Kidney epithelial cell (primary cell): ENCODE data around the gene STARD4. TPM values are rescaled to one million over a fixed set of nuclear protein-coding genes. Genes with fewer than 3 reads are reported as not detected.

ENCODE experiments used
- DNase-seq: peaks from one replicate; pipeline ENCODE4 v3.0.0-alpha.2; 2010; ENCODE audit warnings: low read depth
- H3K27me3 ChIP-seq: 2 replicates; pipeline ENCODE4 v1.6.0; 2011; ENCODE audit warnings: low read length; ENCODE audit not compliant: control insufficient read depth, insufficient read depth
- H3K36me3 ChIP-seq: 2 replicates; pipeline ENCODE4 v1.5.1; 2011; ENCODE audit warnings: low read length; ENCODE audit not compliant: control insufficient read depth, insufficient read depth
- H3K4me3 ChIP-seq: 2 replicates; pipeline ENCODE4 v1.5.1; 2011; ENCODE audit warnings: low read depth, mild to moderate bottlenecking, control low read depth, low read length
- CTCF ChIP-seq: IDR thresholded peaks from 2 replicates; pipeline ENCODE4 v1.5.1; 2011; ENCODE audit warnings: mild to moderate bottlenecking, moderate library complexity, low read length, control low read depth, inconsistent platforms; ENCODE audit not compliant: insufficient read depth, poor library complexity, severe bottlenecking
- total RNA-seq: library from RNA; depleted of rRNA; stranded (reverse); fragments of >200 nt; gene quantifications from 2 replicates; pipeline ENCODE4 v1.2.3, GENCODE V29; 2015

STARD4 gene
- total RNA-seq, 1 donor from 2014 or later = 56.1 TPM

DNA sequence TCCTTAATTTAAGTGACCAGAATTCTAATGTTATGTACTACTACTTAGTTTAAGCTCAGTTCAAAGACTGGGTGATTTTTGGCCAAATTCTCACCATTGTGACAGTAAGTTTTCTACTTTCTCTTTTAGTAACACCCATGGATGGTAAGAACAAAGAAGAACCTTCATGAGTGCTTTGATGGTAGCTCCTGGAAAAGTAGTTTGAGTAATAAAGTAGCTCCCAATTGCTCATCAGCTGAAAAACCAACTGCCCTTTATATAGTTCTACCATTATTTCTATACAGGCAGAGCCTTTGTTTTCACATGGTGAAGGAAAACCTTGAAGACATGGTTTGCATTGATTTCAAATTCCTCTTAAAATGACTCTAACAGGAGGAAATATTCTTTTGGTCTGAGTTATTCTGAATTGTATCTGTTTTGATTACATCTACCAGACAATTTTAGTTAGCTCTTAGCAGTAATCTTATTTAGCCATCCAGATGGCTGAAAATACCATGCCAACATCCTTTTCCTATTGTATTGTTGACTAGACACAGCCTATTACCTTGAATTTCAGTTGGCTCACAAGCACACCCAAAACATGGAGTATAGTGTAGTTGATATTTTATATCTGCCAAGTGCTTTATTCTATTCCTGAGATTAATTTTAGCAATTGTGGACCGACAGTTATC is 23.7 kb upstream of the STARD4 start:
- no peak for DNase-seq
- Histone ChIP-seq H3K36me3 (no peaks in the 10 kb centered on the region), H3K4me3 (no peak overlapping the region), H3K27me3 (no peaks in the 10 kb centered on the region)
- no peak for TF ChIP-seq CTCF

DNA sequence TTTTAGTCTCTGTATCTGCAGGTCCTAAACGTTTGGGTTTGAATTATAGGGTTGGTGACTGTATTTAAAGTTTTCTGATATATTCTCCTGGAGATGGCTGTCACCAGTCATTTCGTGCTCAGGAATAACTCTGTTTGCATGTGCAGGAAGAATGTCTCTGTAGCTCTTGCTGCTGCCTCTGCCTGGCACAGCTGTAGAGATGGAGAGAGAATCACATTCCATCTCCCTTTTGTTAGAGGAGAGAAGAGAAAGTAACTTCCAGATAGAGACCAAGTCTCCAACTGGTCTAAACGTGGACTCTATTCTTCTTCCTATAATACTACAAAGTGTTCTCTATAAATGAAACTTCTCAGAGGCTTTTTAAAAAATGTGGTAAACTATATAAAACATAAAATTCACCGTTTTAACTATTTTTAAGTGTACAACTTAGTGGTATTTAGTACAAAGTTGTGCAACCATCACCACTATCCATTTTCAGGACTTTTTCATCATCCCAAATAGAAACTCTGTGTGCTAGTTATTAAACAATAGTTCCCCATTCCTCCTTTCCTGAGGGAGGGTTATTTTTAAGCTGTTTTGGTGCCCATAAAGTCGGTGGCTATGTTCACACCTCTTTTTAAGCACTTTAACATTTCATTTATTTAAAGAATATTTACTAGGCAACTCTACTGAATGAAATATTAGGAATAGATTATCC is 20.7 kb upstream of the STARD4 start:
- Histone ChIP-seq H3K4me3 (no peak overlapping the region), H3K27me3 (no peaks in the 10 kb centered on the region), H3K36me3 (no peaks in the 10 kb centered on the region)
- no peak for TF ChIP-seq CTCF
- no peak for DNase-seq

- Histone ChIP-seq H3K36me3 (no peaks in the 10 kb centered on the region), H3K27me3 (no peaks in the 10 kb centered on the region), H3K4me3 (no peak overlapping the region)
- no peak for TF ChIP-seq CTCF
- DNase-seq = peak; percentile 79
Measured at GRCh38 chr5:111530298-111530740, 18.0 kb upstream of the STARD4 start.

DNA sequence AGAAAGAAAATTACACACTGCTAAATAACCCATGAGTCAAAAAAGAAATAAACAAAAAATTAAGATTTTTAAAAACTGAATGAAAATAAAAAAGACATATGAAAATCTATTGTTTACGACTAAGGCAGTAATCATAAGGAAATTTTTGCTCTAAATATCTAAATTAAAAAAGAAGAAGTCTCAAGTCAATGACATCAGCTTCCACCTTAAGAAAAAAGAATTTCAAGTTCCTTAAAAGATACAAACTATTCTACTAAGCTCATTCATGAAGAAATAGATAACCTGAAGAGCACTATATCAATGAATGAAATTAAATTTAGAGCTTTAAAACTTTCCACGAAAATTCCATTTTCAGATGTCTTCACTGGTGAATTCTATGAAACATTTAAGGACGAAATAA is 15.7 kb upstream of the STARD4 start:
- no peak for DNase-seq
- Histone ChIP-seq H3K27me3 (no peaks in the 10 kb centered on the region), H3K4me3 (no peak overlapping the region), H3K36me3 (no peaks in the 10 kb centered on the region)
- TF ChIP-seq CTCF = no peak

DNA sequence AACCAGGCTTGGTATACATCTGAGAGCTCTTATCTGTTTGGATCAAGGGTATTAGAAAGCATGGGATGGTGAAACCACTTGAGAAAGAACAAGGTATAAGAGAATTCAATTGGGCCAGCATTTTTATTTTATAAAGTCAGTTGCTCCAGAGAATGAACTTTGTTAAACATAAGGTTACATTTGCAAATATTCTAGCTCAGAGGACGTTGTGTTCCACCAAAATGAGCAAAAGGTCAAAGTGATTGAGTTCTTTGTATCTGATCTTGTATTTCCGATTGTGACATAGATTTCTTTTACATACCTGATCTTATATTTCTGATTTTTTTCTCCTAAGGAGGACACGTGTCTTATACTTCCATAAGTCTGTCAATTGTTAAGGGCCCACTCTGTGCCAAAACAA is 8.6 kb upstream of the STARD4 start:
- DNase-seq = no peak
- TF ChIP-seq CTCF = no peak
- Histone ChIP-seq H3K36me3 (no peaks in the 10 kb centered on the region), H3K27me3 (no peaks in the 10 kb centered on the region), H3K4me3 (no peak overlapping the region)
